Hepatocyte (in vitro differentiated cells): ENCODE measurements around the gene KLC4. TPM values are rescaled to one million over a fixed set of nuclear protein-coding genes. Genes with fewer than 3 reads are reported as not detected.
"Not testable (repeated sequence)": the region's sequence is repeated elsewhere in the genome, so short reads cannot be mapped to it uniquely, and the experiment has no call there.

Source experiments
- DNase-seq: peaks from one replicate; pipeline ENCODE4 v3.0.0-alpha.2; 2016; ENCODE audit warnings: low spot score
- H2AFZ ChIP-seq: fragments of 200-600 bp; sonication (generic); 2 replicates; pipeline ENCODE4 v1.6.0; 2016; ENCODE audit warnings: antibody characterized with exemption, mild to moderate bottlenecking
- H3K27ac ChIP-seq: fragments of 200-600 bp; sonication (generic); 2 replicates; pipeline ENCODE4 v1.5.1; 2016; ENCODE audit warnings: mild to moderate bottlenecking
- H3K27me3 ChIP-seq: fragments of 200-600 bp; sonication (generic); 2 replicates; pipeline ENCODE4 v1.6.1; 2016
- H3K36me3 ChIP-seq: fragments of 200-600 bp; sonication (generic); replicated peaks from 2 replicates; pipeline ENCODE4 v1.5.1; 2016; ENCODE audit warnings: low read depth; ENCODE audit not compliant: insufficient read depth
- H3K4me1 ChIP-seq: fragments of 200-600 bp; sonication (generic); 2 replicates; pipeline ENCODE4 v1.5.1; 2016; ENCODE audit warnings: mild to moderate bottlenecking, moderate library complexity; ENCODE audit not compliant: insufficient read depth
- H3K4me2 ChIP-seq: fragments of 200-600 bp; sonication (generic); 2 replicates; pipeline ENCODE4 v1.6.0; 2016
- H3K4me3 ChIP-seq: fragments of 200-600 bp; sonication (generic); 2 replicates; pipeline ENCODE4 v1.5.1; 2016; ENCODE audit warnings: mild to moderate bottlenecking
- H3K79me2 ChIP-seq: fragments of 200-600 bp; sonication (generic); 2 replicates; pipeline ENCODE4 v1.6.0; 2017; ENCODE audit warnings: mild to moderate bottlenecking
- H3K9me2 ChIP-seq: fragments of 200-600 bp; sonication (generic); replicated peaks from 2 replicates; pipeline ENCODE4 v1.6.0; 2017; ENCODE audit warnings: mild to moderate bottlenecking; ENCODE audit not compliant: insufficient read depth
- H3K9me3 ChIP-seq: fragments of 200-600 bp; sonication (generic); 2 replicates; pipeline ENCODE4 v1.5.1; 2016; ENCODE audit warnings: low read depth, mild to moderate bottlenecking
- H4K20me1 ChIP-seq: fragments of 200-600 bp; sonication (generic); 2 replicates; pipeline ENCODE4 v1.6.0; 2016; ENCODE audit warnings: mild to moderate bottlenecking; ENCODE audit not compliant: insufficient read depth, poor library complexity, severe bottlenecking
- EZH2 ChIP-seq: fragments of 200-600 bp; sonication (generic); IDR thresholded peaks from 2 replicates; pipeline ENCODE4 v1.6.1; 2016; ENCODE audit warnings: antibody characterized with exemption, mild to moderate bottlenecking, borderline replicate concordance
- EZH2phosphoT487 ChIP-seq: fragments of 200-600 bp; sonication (generic); IDR thresholded peaks from one replicate; pipeline ENCODE4 v1.6.1; 2018; ENCODE audit warnings: antibody characterized with exemption, mild to moderate bottlenecking, low read depth, moderate library complexity; ENCODE audit not compliant: unreplicated experiment, severe bottlenecking
- WGBS: methylation state at CpG from one replicate; pipeline ENCODE4 v1.1.6; 2016; ENCODE audit warnings: low lambda C conversion rate; ENCODE audit errors: missing lambda C conversion rate; 5-methylcytosine and 5-hydroxymethylcytosine counted together
- polyA plus RNA-seq: library from polyadenylated mRNA; unstranded; fragments of >200 nt; fragmentation: Nextera tagmentation; extraction: Ambion mirVana; gene quantifications from 2 replicates; pipeline ENCODE4 v1.2.1, GENCODE V29; 2016
- total RNA-seq: library from RNA; depleted of rRNA; stranded (reverse); fragments of >200 nt; gene quantifications from 2 replicates; pipeline ENCODE4 v1.2.3, GENCODE V29; 2014
- TF ChIP-seq, protein P1 (sequence below): fragments of 200-600 bp; sonication (generic); IDR thresholded peaks from 2 replicates; pipeline ENCODE4 v1.5.1; 2016; ENCODE audit warnings: antibody characterized with exemption, mild to moderate bottlenecking; ENCODE audit not compliant: poor library complexity

The KLC4 gene
- total and polyA plus RNA-seq, 2 experiments from 2014 or later, result 67.5 to 73.4 TPM

DNA sequence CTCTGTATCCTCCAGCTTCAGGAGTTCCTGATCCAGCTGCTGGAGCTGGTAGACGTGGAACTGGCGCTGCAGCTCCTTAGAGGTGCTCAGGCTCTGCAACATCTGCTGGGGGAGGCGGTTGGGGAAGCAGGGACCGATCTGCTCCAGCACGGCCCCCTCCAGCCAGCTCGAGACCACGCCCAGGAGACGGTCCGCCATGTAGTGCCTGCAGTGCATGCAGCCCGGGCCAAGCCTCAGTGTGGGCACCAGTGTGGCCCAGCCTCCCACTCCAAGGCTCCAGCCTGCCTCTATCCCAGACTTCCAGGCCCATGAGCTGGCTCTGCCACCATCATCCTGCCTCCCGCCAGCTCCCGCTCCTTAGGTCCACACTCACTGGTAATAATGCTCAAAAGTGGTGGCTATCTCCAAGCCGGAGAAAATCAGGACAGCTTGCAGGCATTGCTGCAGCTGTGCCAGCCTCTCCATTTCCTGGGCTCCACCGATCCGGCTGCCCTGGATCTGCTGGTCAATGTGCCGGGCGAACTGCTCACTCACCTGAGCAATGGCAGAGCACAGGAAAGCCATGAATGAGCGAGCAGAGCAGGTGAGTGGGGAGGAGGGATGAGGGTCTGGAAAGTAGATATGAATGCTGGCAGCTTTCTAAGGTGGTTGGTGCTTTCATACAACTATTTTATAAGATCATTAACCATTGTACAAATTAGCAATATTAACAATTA lies 18.7 kb upstream of the KLC4 start:
- H3K9me2 ChIP-seq, result no peaks in the 10 kb centered on the region
- no peaks in the 10 kb centered on the region for H3K36me3 ChIP-seq

GRCh38 chr6:43041475-43041874 lies 18.0 kb upstream of the KLC4 start:
- not testable (repeated sequence) for H4K20me1 ChIP-seq, H3K4me1 ChIP-seq, H3K9me2 ChIP-seq, H2AFZ ChIP-seq, H3K27me3 ChIP-seq, H3K27ac ChIP-seq, H3K4me3 ChIP-seq, H3K4me2 ChIP-seq, H3K36me3 ChIP-seq, H3K9me3 ChIP-seq, H3K79me2 ChIP-seq, DNase-seq
- 95% methylated on average over 6 of the region's 8 CpGs for WGBS

More for the DNA sequence above, 18.7 kb upstream of the KLC4 start:
- no peak overlapping the region for H3K4me3 ChIP-seq
- TF ChIP-seq, protein P1, sequence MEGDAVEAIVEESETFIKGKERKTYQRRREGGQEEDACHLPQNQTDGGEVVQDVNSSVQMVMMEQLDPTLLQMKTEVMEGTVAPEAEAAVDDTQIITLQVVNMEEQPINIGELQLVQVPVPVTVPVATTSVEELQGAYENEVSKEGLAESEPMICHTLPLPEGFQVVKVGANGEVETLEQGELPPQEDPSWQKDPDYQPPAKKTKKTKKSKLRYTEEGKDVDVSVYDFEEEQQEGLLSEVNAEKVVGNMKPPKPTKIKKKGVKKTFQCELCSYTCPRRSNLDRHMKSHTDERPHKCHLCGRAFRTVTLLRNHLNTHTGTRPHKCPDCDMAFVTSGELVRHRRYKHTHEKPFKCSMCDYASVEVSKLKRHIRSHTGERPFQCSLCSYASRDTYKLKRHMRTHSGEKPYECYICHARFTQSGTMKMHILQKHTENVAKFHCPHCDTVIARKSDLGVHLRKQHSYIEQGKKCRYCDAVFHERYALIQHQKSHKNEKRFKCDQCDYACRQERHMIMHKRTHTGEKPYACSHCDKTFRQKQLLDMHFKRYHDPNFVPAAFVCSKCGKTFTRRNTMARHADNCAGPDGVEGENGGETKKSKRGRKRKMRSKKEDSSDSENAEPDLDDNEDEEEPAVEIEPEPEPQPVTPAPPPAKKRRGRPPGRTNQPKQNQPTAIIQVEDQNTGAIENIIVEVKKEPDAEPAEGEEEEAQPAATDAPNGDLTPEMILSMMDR, result no peak
- TF ChIP-seq EZH2 (no peak), EZH2phosphoT487 (no peak)
- H3K27me3 ChIP-seq, result no peaks in the 10 kb centered on the region
- H3K4me1 ChIP-seq, result no peaks in the 10 kb centered on the region
- H2AFZ ChIP-seq, result no peak overlapping the region
- no peaks in the 10 kb centered on the region for H3K9me3 ChIP-seq
- DNase-seq, result no peak
- H3K79me2 ChIP-seq, result no peaks in the 10 kb centered on the region
- no peak overlapping the region for H3K4me2 ChIP-seq
- 98% methylated on average over 18 of the region's 18 CpGs for WGBS
- H4K20me1 ChIP-seq, result no peaks in the 10 kb centered on the region
- no peak overlapping the region for H3K27ac ChIP-seq

GRCh38 chr6:43043310-43043709 lies 16.1 kb upstream of the KLC4 start:
- H3K27me3 ChIP-seq, result no peaks in the 10 kb centered on the region
- no peaks in the 10 kb centered on the region for H3K36me3 ChIP-seq
- H3K4me1 ChIP-seq, result no peaks in the 10 kb centered on the region
- H3K4me2 ChIP-seq, result no peak overlapping the region
- no peaks in the 10 kb centered on the region for H4K20me1 ChIP-seq
- H3K4me3 ChIP-seq, result no peak overlapping the region
- DNase-seq, result no peak
- no peak overlapping the region for H3K27ac ChIP-seq
- TF ChIP-seq EZH2phosphoT487 (no peak), EZH2 (no peak)
- TF ChIP-seq, protein P1, result no peak
- no peaks in the 10 kb centered on the region for H3K9me3 ChIP-seq
- no peaks in the 10 kb centered on the region for H3K9me2 ChIP-seq
- H2AFZ ChIP-seq, result no peak overlapping the region
- 96% methylated on average over 9 of the region's 9 CpGs for WGBS
- no peaks in the 10 kb centered on the region for H3K79me2 ChIP-seq

DNA sequence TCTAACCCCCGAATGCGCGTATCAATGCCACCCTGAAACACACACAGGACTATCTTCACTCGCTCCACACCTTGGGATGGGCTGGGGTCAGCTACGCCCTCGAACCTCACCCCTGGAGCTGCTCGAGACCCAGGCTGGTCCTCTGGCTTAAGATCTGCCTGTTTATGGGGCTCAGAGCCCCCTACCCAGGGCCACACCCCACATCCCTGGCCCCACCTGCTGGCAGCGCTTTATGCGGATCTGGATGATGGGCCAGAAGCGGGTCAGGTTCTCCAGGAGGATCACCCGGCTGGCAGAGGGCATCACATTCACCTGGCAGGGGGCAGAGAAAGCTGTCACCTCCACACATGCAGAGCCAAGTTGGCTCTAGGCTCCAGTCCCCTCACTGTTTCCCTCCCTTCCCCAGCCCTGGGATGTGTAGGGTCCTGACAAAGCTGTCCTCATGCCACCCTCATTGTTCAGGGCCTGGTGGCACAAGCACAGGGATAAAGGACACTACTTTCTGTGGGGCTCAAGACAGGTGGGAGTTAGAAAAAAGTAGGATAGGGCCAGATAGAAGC lies 14.0 kb upstream of the KLC4 start:
- Histone ChIP-seq H3K27ac (no peak overlapping the region), H3K9me2 (no peaks in the 10 kb centered on the region), H4K20me1 (no peaks in the 10 kb centered on the region), H2AFZ (no peak overlapping the region), H3K27me3 (no peaks in the 10 kb centered on the region), H3K79me2 (peaks cover 5% of the 10 kb centered on the region), H3K4me2 (no peak overlapping the region), H3K36me3 (no peaks in the 10 kb centered on the region), H3K4me3 (no peak overlapping the region), H3K4me1 (no peaks in the 10 kb centered on the region), H3K9me3 (no peaks in the 10 kb centered on the region)
- no peak for DNase-seq
- WGBS, result 97% methylated on average over 11 of the region's 11 CpGs
- TF ChIP-seq, protein P1, result no peak
- no peak for TF ChIP-seq EZH2
- no peak for TF ChIP-seq EZH2phosphoT487
